GM12891 (cell line): ENCODE data around the gene CLN5.

ENCODE experiments used
- POLR2A ChIP-seq: IDR thresholded peaks from 2 replicates; pipeline ENCODE4 v1.6.1; 2011; ENCODE audit warnings: low read depth, low read length, control low read depth
- POLR2AphosphoS5 ChIP-seq: IDR thresholded peaks from 2 replicates; pipeline ENCODE4 v1.6.1; 2011; ENCODE audit warnings: low read depth, low read length, control low read depth
- TAF1 ChIP-seq: IDR thresholded peaks from 2 replicates; pipeline ENCODE4 v1.6.1; 2011; ENCODE audit warnings: low read depth, low read length, control low read depth

DNA sequence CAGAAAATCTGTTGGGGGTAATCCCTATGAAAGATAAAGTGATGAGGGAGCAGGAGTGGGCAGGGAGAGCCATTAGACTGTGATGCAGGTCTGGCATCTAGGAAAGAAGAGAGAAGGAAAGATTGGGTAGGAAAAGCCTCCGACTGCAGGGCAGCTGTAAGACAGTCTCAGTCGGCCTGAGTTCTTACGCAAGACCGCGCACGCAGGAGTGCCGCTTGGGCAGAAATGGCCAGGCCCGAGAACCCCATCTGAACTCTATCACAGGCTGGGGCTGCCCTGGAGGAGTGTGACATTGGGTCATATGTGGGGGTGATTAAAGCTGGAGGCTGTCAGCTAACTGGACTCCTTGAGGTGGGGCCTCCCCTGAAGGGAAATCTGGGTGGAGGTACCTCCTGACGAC lies 49.0 kb downstream of the CLN5 start:
- TF ChIP-seq TAF1 (no peak), POLR2A (no peak), POLR2AphosphoS5 (no peak)
